Measurements from ENCODE around the gene TNIP2. TPM values are rescaled to one million over a fixed set of nuclear protein-coding genes. Genes with fewer than 3 reads are reported as not detected.
"Not testable (repeated sequence)": the region's sequence is repeated elsewhere in the genome, so short reads cannot be mapped to it uniquely, and the experiment has no call there.

Gene TNIP2
- total RNA-seq, 1 experiment from 2014 or later: 52.5 TPM

- DNase-seq (ENCODE audit: low read depth): peak; percentile 26
Observed at GRCh38 chr4:2793586-2794485, 37.7 kb upstream of the TNIP2 start.

GRCh38 chr4:2792711-2793585, 36.8 kb upstream of the TNIP2 start, which contains the start of gene SH3BP2:
Gene SH3BP2, plus strand, starts transcription at chr4:2793085. Its CDS starts 27,533 bp downstream, at chr4:2820618.
- DNase-seq (ENCODE audit: low read depth): peak; percentile 32

- no peak for DNase-seq (ENCODE audit: low read depth)
Observed at GRCh38 chr4:2792396-2792710, 36.2 kb upstream of the TNIP2 start.

- DNase-seq (ENCODE audit: low read depth): no peak
Observed at GRCh38 chr4:2791518-2792395, 35.6 kb upstream of the TNIP2 start.

GRCh38 chr4:2790583-2791517, 34.7 kb upstream of the TNIP2 start:
- no peak for DNase-seq (ENCODE audit: low read depth)

- DNase-seq (ENCODE audit: low read depth): no peak
Observed at GRCh38 chr4:2789793-2790582, 33.9 kb upstream of the TNIP2 start.

- DNase-seq (ENCODE audit: low read depth): no peak
Observed at GRCh38 chr4:2789351-2789750, 33.2 kb upstream of the TNIP2 start.

GRCh38 chr4:2788532-2789103, 32.5 kb upstream of the TNIP2 start:
- DNase-seq (ENCODE audit: low read depth): no peak

GRCh38 chr4:2788101-2788500, 32.0 kb upstream of the TNIP2 start:
- no peak for DNase-seq (ENCODE audit: low read depth)

GRCh38 chr4:2787230-2788100, 31.3 kb upstream of the TNIP2 start:
- DNase-seq (ENCODE audit: low read depth): no peak

GRCh38 chr4:2786794-2787229, 30.7 kb upstream of the TNIP2 start:
- DNase-seq (ENCODE audit: low read depth): no peak

GRCh38 chr4:2786152-2786671, 30.1 kb upstream of the TNIP2 start:
- DNase-seq (ENCODE audit: low read depth): no peak

- peak; percentile 29 for DNase-seq (ENCODE audit: low read depth)
Observed at GRCh38 chr4:2785613-2786012, 29.5 kb upstream of the TNIP2 start.

GRCh38 chr4:2783790-2784189, 27.7 kb upstream of the TNIP2 start:
- no peak for DNase-seq (ENCODE audit: low read depth)

GRCh38 chr4:2781911-2782310, 25.8 kb upstream of the TNIP2 start:
- no peak for DNase-seq (ENCODE audit: low read depth)

GRCh38 chr4:2780643-2781042, 24.5 kb upstream of the TNIP2 start:
- DNase-seq (ENCODE audit: low read depth): not testable (repeated sequence)

GRCh38 chr4:2771264-2771663, 15.1 kb upstream of the TNIP2 start:
- no peak for DNase-seq (ENCODE audit: low read depth)

GRCh38 chr4:2768921-2769336, 12.8 kb upstream of the TNIP2 start:
- no peak for DNase-seq (ENCODE audit: low read depth)
